GM18870 (cell line): Measurements from ENCODE around the gene HFE.

Experiments used
- ATAC-seq: cut with Tn5 transposase; IDR thresholded peaks from one replicate; pipeline ENCODE4 v1.9.1; 2021; ENCODE audit warnings: moderate library complexity; ENCODE audit not compliant: unreplicated experiment

The HFE gene

GRCh38 chr6:26130581-26131249 is 43.5 kb downstream of the HFE start:
- no peak for ATAC-seq

DNA sequence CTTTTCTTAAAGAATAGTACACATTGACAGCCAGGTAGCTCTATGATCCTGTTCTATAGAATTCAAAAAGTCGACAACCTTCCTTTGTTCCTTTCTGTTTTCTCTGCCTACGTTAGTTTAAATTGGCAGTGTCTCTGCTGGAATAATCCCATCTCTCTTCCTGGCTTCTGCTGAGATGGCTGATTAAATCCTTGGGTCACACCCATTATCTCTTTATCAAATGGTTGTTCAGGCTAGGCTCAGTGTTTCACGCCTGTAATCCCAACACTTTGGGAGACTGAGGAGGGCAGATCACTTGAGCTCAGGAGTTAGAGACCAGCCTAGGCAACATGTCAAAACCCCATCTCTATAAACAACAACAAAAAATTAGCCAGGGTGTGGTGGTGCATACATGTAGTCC is 44.4 kb downstream of the HFE start:
- no peak for ATAC-seq

- no peak for ATAC-seq
These were observed 46.5 kb downstream of the HFE start for GRCh38 chr6:26133730-26134129.

GRCh38 chr6:26136321-26136720 is 49.1 kb downstream of the HFE start:
- no peak for ATAC-seq

- no peak for ATAC-seq
These were observed 53.2 kb downstream of the HFE start for GRCh38 chr6:26140254-26140966.

- ATAC-seq = no peak
These were observed 53.7 kb downstream of the HFE start for GRCh38 chr6:26140967-26141294.

DNA sequence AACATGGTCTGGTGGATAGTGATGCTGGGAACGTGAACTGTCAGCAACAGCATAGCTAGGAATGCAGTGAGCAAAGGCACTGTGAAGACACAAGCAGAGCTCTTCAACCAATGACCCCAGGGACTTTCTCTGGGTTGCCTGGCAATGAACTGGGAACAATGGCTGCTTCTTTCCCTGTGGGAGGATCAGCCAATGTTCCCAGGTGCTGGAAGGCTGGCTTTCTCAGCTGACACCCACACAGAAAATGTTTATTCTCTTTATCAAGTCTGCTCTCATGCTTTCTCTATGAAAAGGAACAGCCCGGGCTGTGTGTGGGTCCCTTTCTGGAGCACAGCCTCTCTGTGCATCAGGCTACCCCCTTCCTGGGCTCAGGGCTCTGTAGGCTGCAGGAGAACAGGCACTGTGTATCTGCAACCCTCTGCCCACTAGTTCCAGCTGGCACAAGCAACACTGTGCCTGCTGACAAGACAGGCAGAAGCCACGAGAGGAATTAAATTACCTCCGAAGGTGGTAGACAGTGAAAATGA is 54.2 kb downstream of the HFE start:
- ATAC-seq = no peak

- no peak for ATAC-seq
These were observed 54.8 kb downstream of the HFE start for GRCh38 chr6:26142026-26142425.
